ENCODE results near the gene KMT2A. TPM values are rescaled to one million over a fixed set of nuclear protein-coding genes. Genes with fewer than 3 reads are reported as not detected.

The KMT2A gene
- total and polyA plus RNA-seq, 4 donors, result 7.7 to 127 (median 27.0) TPM

- Histone ChIP-seq H3K4me1 (ENCODE audit: control insufficient read depth in 5 of 5, insufficient read depth in 5 of 5, low read length in 5 of 5) (peaks cover 0 to 13% (median 4%) of the 10 kb centered on the region in 5 donors), H3K9me3 (ENCODE audit: control insufficient read depth in 4 of 4, insufficient read depth in 3 of 4, low read length in 3 of 4) (no peaks in the 10 kb centered on the region), H3K27ac (ENCODE audit: low read depth in 1 of 2, low read length in 1 of 2) (peak overlapping the region in 1 of 2 donors; percentile 26), H3K36me3 (ENCODE audit: control insufficient read depth in 4 of 4, insufficient read depth in 4 of 4, low read length in 4 of 4) (peaks cover 0 to 3% (median 2%) of the 10 kb centered on the region in 4 donors), H3K9ac (ENCODE audit: insufficient read depth in 1 of 2, low read length in 2 of 2) (no peak overlapping the region), H3K27me3 (ENCODE audit: control insufficient read depth in 3 of 3, insufficient read depth in 3 of 3, low read length in 2 of 3) (no peaks in the 10 kb centered on the region), H3K4me3 (no peak overlapping the region)
- WGBS, 2 donors, result 89 to 90% methylated on average over 10 of the region's 10 CpGs
- no peak for ATAC-seq (ENCODE audit: insufficient read depth, low FRiP score)
- TF ChIP-seq CTCF (IDR thresholded peaks at IDR 0.05; ENCODE audit: control extremely low read depth, extremely low read depth), result no peak
- no peak for DNase-seq
These were observed 95.8 kb downstream of the KMT2A start for GRCh38 chr11:118532091-118532490.

GRCh38 chr11:118532852-118533768 is 96.8 kb downstream of the KMT2A start:
- Histone ChIP-seq H3K36me3 (ENCODE audit: control insufficient read depth in 4 of 4, insufficient read depth in 4 of 4, low read length in 4 of 4) (peaks cover 0 to 4% (median 2%) of the 10 kb centered on the region in 4 donors), H3K4me1 (ENCODE audit: control insufficient read depth in 5 of 5, insufficient read depth in 5 of 5, low read length in 5 of 5) (peaks cover 0 to 13% (median 4%) of the 10 kb centered on the region in 5 donors), H3K27me3 (ENCODE audit: control insufficient read depth in 3 of 3, insufficient read depth in 3 of 3, low read length in 2 of 3) (no peaks in the 10 kb centered on the region), H3K27ac (ENCODE audit: low read depth in 1 of 2, low read length in 1 of 2) (no peak overlapping the region), H3K9ac (ENCODE audit: insufficient read depth in 1 of 2, low read length in 2 of 2) (no peak overlapping the region), H3K9me3 (ENCODE audit: control insufficient read depth in 4 of 4, insufficient read depth in 3 of 4, low read length in 3 of 4) (no peaks in the 10 kb centered on the region), H3K4me3 (no peak overlapping the region)
- ATAC-seq (ENCODE audit: insufficient read depth, low FRiP score) (no peak), DNase-seq (no peak)
- WGBS, 2 donors, result 91 to 97% methylated on average over 19 of the region's 19 CpGs
- TF ChIP-seq CTCF (IDR thresholded peaks at IDR 0.05; ENCODE audit: control extremely low read depth, extremely low read depth), result no peak

GRCh38 chr11:118533769-118534729 is 97.8 kb downstream of the KMT2A start:
- Histone ChIP-seq H3K9me3 (ENCODE audit: control insufficient read depth in 4 of 4, insufficient read depth in 3 of 4, low read length in 3 of 4) (no peaks in the 10 kb centered on the region), H3K27me3 (ENCODE audit: control insufficient read depth in 3 of 3, insufficient read depth in 3 of 3, low read length in 2 of 3) (no peaks in the 10 kb centered on the region), H3K4me1 (ENCODE audit: control insufficient read depth in 5 of 5, insufficient read depth in 5 of 5, low read length in 5 of 5) (peaks cover 0 to 13% (median 4%) of the 10 kb centered on the region in 5 donors), H3K9ac (ENCODE audit: insufficient read depth in 1 of 2, low read length in 2 of 2) (no peak overlapping the region), H3K27ac (ENCODE audit: low read depth in 1 of 2, low read length in 1 of 2) (no peak overlapping the region), H3K36me3 (ENCODE audit: control insufficient read depth in 4 of 4, insufficient read depth in 4 of 4, low read length in 4 of 4) (peaks cover 0 to 4% (median 2%) of the 10 kb centered on the region in 4 donors), H3K4me3 (no peak overlapping the region)
- DNase-seq, result peak in 2 of 3 donors; percentile 23 to 24
- no peak for ATAC-seq (ENCODE audit: insufficient read depth, low FRiP score)
- WGBS, 2 donors, result 74 to 83% methylated on average over 27 of the region's 27 CpGs
- TF ChIP-seq CTCF (IDR thresholded peaks at IDR 0.05; ENCODE audit: control extremely low read depth, extremely low read depth), result no peak
